H1 (cell line): Measurements from ENCODE around the gene SLC12A6. TPM values are rescaled to one million over a fixed set of nuclear protein-coding genes. Genes with fewer than 3 reads are reported as not detected.

ENCODE experiments used
- CTCF ChIA-PET: fragments of 300-600 bp; sonication (Branson Sonifier 250); formaldehyde crosslinking; loops from one replicate; lab custom pipeline; 2021; ENCODE audit not compliant: partially characterized antibody; lab: Charles Lee
- POLR2A ChIA-PET: fragments of 300-600 bp; sonication (Branson Sonifier 250); formaldehyde crosslinking; loops from one replicate; lab custom pipeline; 2021; ENCODE audit warnings: inconsistent platforms; ENCODE audit not compliant: partially characterized antibody; lab: Charles Lee
- DNase-seq, 2 experiments: peaks; one replicate each; pipeline versions ENCODE4 v3.0.0 to v3.0.0-alpha.2; 2010 to 2022; ENCODE audit warnings: low spot score in 2 of 2, low read depth in 1 of 2, mixed read lengths in 1 of 2
- FAIRE-seq: peaks from 2 replicates; lab custom pipeline; 2011; peaks lifted over from hg19 to GRCh38; lab: Jason Lieb, UNC
- H2AFZ ChIP-seq: 2 replicates; pipeline ENCODE4 v1.8.1; 2012; ENCODE audit warnings: low read length, inconsistent platforms
- H2AK5ac ChIP-seq: 2 replicates; pipeline ENCODE4 v1.6.1; 2013; ENCODE audit warnings: low read depth, low read length
- H2BK120ac ChIP-seq: replicated peaks from 2 replicates; pipeline ENCODE3; 2013; ENCODE audit warnings: low read depth, low read length, inconsistent platforms
- H2BK12ac ChIP-seq: 2 replicates; pipeline ENCODE4 v1.6.1; 2013; ENCODE audit warnings: low read depth, low read length
- H2BK15ac ChIP-seq: 2 replicates; pipeline ENCODE4 v1.6.1; 2013; ENCODE audit warnings: low read length
- H2BK20ac ChIP-seq: 2 replicates; pipeline ENCODE4 v1.6.1; 2013; ENCODE audit warnings: low read length
- H2BK5ac ChIP-seq: 2 replicates; pipeline ENCODE4 v1.6.1; 2013; ENCODE audit warnings: low read depth, low read length
- H3K14ac ChIP-seq: 2 replicates; pipeline ENCODE4 v1.6.1; 2013; ENCODE audit warnings: inconsistent platforms; ENCODE audit not compliant: insufficient read length
- H3K18ac ChIP-seq: 2 replicates; pipeline ENCODE4 v1.6.1; 2013; ENCODE audit warnings: low read length; ENCODE audit errors: extremely low read depth
- H3K23ac ChIP-seq: 2 replicates; pipeline ENCODE4 v1.6.1; 2013; ENCODE audit warnings: inconsistent platforms; ENCODE audit not compliant: insufficient read length
- H3K23me2 ChIP-seq: 2 replicates; pipeline ENCODE4 v1.6.1; 2013; ENCODE audit warnings: low read depth, low read length
- H3K27ac ChIP-seq: 2 replicates; pipeline ENCODE4 v1.6.1; 2011; ENCODE audit warnings: low read depth, low read length, inconsistent platforms
- H3K27me3 ChIP-seq, 4 experiments: replicated peaks in 1 of 4; 1 replicate in 1 of 4; 2 replicates in 3 of 4; pipeline versions ENCODE4 v1.6.1 to v1.8.1; 2011 to 2013; ENCODE audit warnings: low read length in 3 of 4, mild to moderate bottlenecking in 3 of 4, inconsistent platforms in 2 of 4, mixed read lengths in 2 of 4, moderate library complexity in 1 of 4; ENCODE audit not compliant: control insufficient read depth in 3 of 4, insufficient read depth in 3 of 4; ENCODE audit errors: extremely low read depth in 1 of 4
- H3K36me3 ChIP-seq, 4 experiments: 2 replicates each; pipeline versions ENCODE4 v1.6.1 to v1.8.1; 2011 to 2013; ENCODE audit warnings: mild to moderate bottlenecking in 4 of 4, low read length in 3 of 4, moderate library complexity in 2 of 4, control low read depth in 1 of 4, inconsistent platforms in 1 of 4; ENCODE audit not compliant: insufficient read depth in 4 of 4, control insufficient read depth in 2 of 4
- H3K4ac ChIP-seq: replicated peaks from 2 replicates; pipeline ENCODE3; 2013; ENCODE audit warnings: low read length, low read depth, mixed read lengths, inconsistent platforms; ENCODE audit not compliant: insufficient read length
- H3K4me1 ChIP-seq, 4 experiments: replicated peaks in 1 of 4; 1 replicate in 1 of 4; 2 replicates in 3 of 4; pipeline versions ENCODE4 v1.6.1 to v1.8.1; 2011 to 2013; ENCODE audit warnings: low read length in 3 of 4, inconsistent platforms in 2 of 4, mixed read lengths in 1 of 4; ENCODE audit not compliant: insufficient read depth in 4 of 4, control insufficient read depth in 3 of 4
- H3K4me2 ChIP-seq, 2 experiments: 2 replicates each; pipeline versions ENCODE4 v1.6.1 to v1.8.1; 2011 to 2013; ENCODE audit warnings: low read depth in 2 of 2, low read length in 2 of 2, control low read depth in 1 of 2, inconsistent platforms in 1 of 2, mild to moderate bottlenecking in 1 of 2; ENCODE audit not compliant: insufficient read depth in 1 of 2
- H3K4me3 ChIP-seq, 4 experiments: fragments of 200-600, 300-600 bp in 1 of 4; sonication (generic), shearing (Covaris generic), sonication (Bioruptor Twin) in 1 of 4; 2 replicates each; pipeline versions ENCODE4 v1.5.1 to v1.8.1; 2011 to 2016; ENCODE audit warnings: low read length in 4 of 4, low read depth in 3 of 4, control low read depth in 2 of 4, inconsistent platforms in 2 of 4, mild to moderate bottlenecking in 2 of 4, mixed read lengths in 1 of 4, moderate library complexity in 1 of 4; ENCODE audit not compliant: insufficient read depth in 2 of 4; ENCODE audit errors: extremely low read depth in 1 of 4
- H3K56ac ChIP-seq: replicated peaks from 2 replicates; pipeline ENCODE3; 2013; ENCODE audit warnings: low read depth, mild to moderate bottlenecking, mixed read lengths, low read length, inconsistent platforms; ENCODE audit not compliant: insufficient read length
- H3K79me1 ChIP-seq: 2 replicates; pipeline ENCODE4 v1.6.1; 2013; ENCODE audit warnings: low read depth, low read length, control low read depth
- H3K79me2 ChIP-seq, 2 experiments: 2 replicates each; pipeline versions ENCODE4 v1.6.1 to v1.8.1; 2012 to 2013; ENCODE audit warnings: low read length in 2 of 2, mild to moderate bottlenecking in 2 of 2, inconsistent platforms in 1 of 2; ENCODE audit not compliant: insufficient read depth in 2 of 2, control insufficient read depth in 1 of 2
- H3K9ac ChIP-seq, 4 experiments: replicated peaks in 1 of 4; 1 replicate in 1 of 4; 2 replicates in 3 of 4; pipeline versions ENCODE4 v1.6.1 to v1.8.1; 2011 to 2013; ENCODE audit warnings: low read depth in 3 of 4, low read length in 3 of 4, control low read depth in 2 of 4, mild to moderate bottlenecking in 2 of 4, moderate library complexity in 2 of 4, inconsistent platforms in 1 of 4; ENCODE audit errors: extremely low read depth in 1 of 4
- H3K9me3 ChIP-seq, 2 experiments: 2 replicates each; pipeline versions ENCODE4 v1.6.1 to v1.8.1; 2012 to 2013; ENCODE audit warnings: mild to moderate bottlenecking in 2 of 2, moderate library complexity in 2 of 2, control low read depth in 1 of 2, inconsistent platforms in 1 of 2, low read depth in 1 of 2, low read length in 1 of 2, mixed read lengths in 1 of 2; ENCODE audit not compliant: insufficient read depth in 2 of 2
- H4K20me1 ChIP-seq, 2 experiments: replicated peaks in 1 of 2; 2 replicates each; pipeline versions ENCODE3 to v1.8.1; 2011 to 2013; ENCODE audit warnings: inconsistent platforms in 2 of 2, low read length in 2 of 2, mild to moderate bottlenecking in 1 of 2; ENCODE audit not compliant: insufficient read depth in 2 of 2, control insufficient read depth in 1 of 2
- H4K5ac ChIP-seq: 2 replicates; pipeline ENCODE4 v1.6.1; 2013; ENCODE audit warnings: low read length, low read depth, mixed read lengths, inconsistent platforms; ENCODE audit not compliant: insufficient read length
- H4K8ac ChIP-seq: 2 replicates; pipeline ENCODE4 v1.8.0; 2013; ENCODE audit warnings: mild to moderate bottlenecking, moderate library complexity, low read length, inconsistent platforms; ENCODE audit not compliant: insufficient read depth; ENCODE audit errors: extremely low read depth
- H4K91ac ChIP-seq: replicated peaks from 2 replicates; pipeline ENCODE3; 2013; ENCODE audit warnings: low read length, mixed read lengths, inconsistent platforms; ENCODE audit not compliant: insufficient read length
- BACH1 ChIP-seq: IDR thresholded peaks from 2 replicates; pipeline ENCODE4 v1.6.1; 2012; ENCODE audit warnings: low read length, improper control_type of control experiment
- CHD1 ChIP-seq: IDR thresholded peaks from 2 replicates; pipeline ENCODE4 v1.6.1; 2012; ENCODE audit warnings: low read depth, low read length, improper control_type of control experiment
- CREB1 ChIP-seq: IDR thresholded peaks from 2 replicates; pipeline ENCODE4 v1.6.1; 2012; ENCODE audit warnings: inconsistent platforms
- FOSL1 ChIP-seq: IDR thresholded peaks from 2 replicates; pipeline ENCODE4 v1.6.1; 2011; ENCODE audit warnings: mild to moderate bottlenecking, low read depth, low read length, moderate library complexity; ENCODE audit not compliant: insufficient read depth
- GABPA ChIP-seq: IDR thresholded peaks from 2 replicates; pipeline ENCODE4 v1.6.1; 2011; ENCODE audit warnings: mild to moderate bottlenecking, low read length, moderate library complexity, borderline replicate concordance; ENCODE audit not compliant: insufficient read depth
- MAFK ChIP-seq: IDR thresholded peaks from 2 replicates; pipeline ENCODE4 v1.6.1; 2012; ENCODE audit warnings: low read depth, mild to moderate bottlenecking, improper control_type of control experiment, low read length
- NANOG ChIP-seq: IDR thresholded peaks from 2 replicates; pipeline ENCODE4 v1.6.1; 2011; ENCODE audit warnings: low read length, low read depth, mild to moderate bottlenecking, inconsistent platforms; ENCODE audit not compliant: insufficient read depth, poor library complexity, severe bottlenecking
- RBBP5 ChIP-seq: IDR thresholded peaks from 2 replicates; pipeline ENCODE4 v1.7.1; 2012; ENCODE audit warnings: low read depth, mild to moderate bottlenecking, inconsistent platforms, low read length, moderate library complexity, borderline replicate concordance
- SIX5 ChIP-seq: IDR thresholded peaks from 2 replicates; pipeline ENCODE4 v1.6.1; 2011; ENCODE audit warnings: mild to moderate bottlenecking, low read depth, low read length
- SP2 ChIP-seq: IDR thresholded peaks from 2 replicates; pipeline ENCODE4 v1.6.1; 2012; ENCODE audit warnings: mild to moderate bottlenecking, low read length, inconsistent platforms
- SP4 ChIP-seq: IDR thresholded peaks from 2 replicates; pipeline ENCODE4 v1.6.1; 2012; ENCODE audit warnings: low read length, inconsistent platforms
- SRF ChIP-seq: IDR thresholded peaks from 2 replicates; pipeline ENCODE4 v1.6.1; 2011; ENCODE audit warnings: mild to moderate bottlenecking, low read depth, low read length, moderate library complexity
- SUZ12 ChIP-seq: fragments of 200-600 bp; sonication (generic); IDR thresholded peaks from 2 replicates; pipeline ENCODE4 v1.6.1; 2012; ENCODE audit warnings: mild to moderate bottlenecking, inconsistent platforms, low read length, moderate library complexity, mixed read lengths
- WGBS, 2 experiments: shearing (Covaris generic) in 1 of 2; methylation state at CpG; one replicate each; pipeline versions ENCODE4 v1.1.6 to v1.1.7; 2013 to 2015; ENCODE audit warnings: low lambda C conversion rate in 2 of 2, mixed read lengths in 2 of 2, inconsistent platforms in 1 of 2, low coverage in 1 of 2, missing lambda C conversion rate in 1 of 2; ENCODE audit not compliant: insufficient replicate concordance in 2 of 2, insufficient coverage in 1 of 2, insufficient read length in 1 of 2; ENCODE audit errors: extremely low coverage in 1 of 2, missing lambda C conversion rate in 1 of 2; 5-methylcytosine and 5-hydroxymethylcytosine counted together
- polyA plus RNA-seq, 7 experiments: library from polyadenylated mRNA; depleted of rRNA in 3 of 7; stranded (reverse) in 5 of 7; unstranded in 2 of 7; fragments of >200 nt in 5 of 7; fragments of 200-250 nt in 2 of 7; gene quantifications; 1 replicate in 5 of 7; 2 replicates in 1 of 7; 4 replicates in 1 of 7; pipeline versions ENCODE4 v1.2.1 to v1.2.3, GENCODE V29; 2011 to 2013; ENCODE audit warnings: missing spikeins in 2 of 7, mixed read lengths in 2 of 7
- total RNA-seq: library from RNA; stranded (reverse); fragmentation: NEBNext Ultra II Directional; extraction: Animal tissue kit (Norgen Biotek cat#: 25700); gene quantifications from 2 replicates; pipeline ENCODE4 v1.2.1, GENCODE V29; 2021
- TF ChIP-seq, protein P1 (sequence below): IDR thresholded peaks from 2 replicates; pipeline ENCODE4 v1.6.1; 2012; ENCODE audit warnings: low read length, inconsistent platforms

Gene SLC12A6
- total and polyA plus RNA-seq, 2 of the 8 experiments (the other 6 are each of a cell fraction or from before 2014, with no cell fraction given), result 9.2 to 11.1 TPM

DNA sequence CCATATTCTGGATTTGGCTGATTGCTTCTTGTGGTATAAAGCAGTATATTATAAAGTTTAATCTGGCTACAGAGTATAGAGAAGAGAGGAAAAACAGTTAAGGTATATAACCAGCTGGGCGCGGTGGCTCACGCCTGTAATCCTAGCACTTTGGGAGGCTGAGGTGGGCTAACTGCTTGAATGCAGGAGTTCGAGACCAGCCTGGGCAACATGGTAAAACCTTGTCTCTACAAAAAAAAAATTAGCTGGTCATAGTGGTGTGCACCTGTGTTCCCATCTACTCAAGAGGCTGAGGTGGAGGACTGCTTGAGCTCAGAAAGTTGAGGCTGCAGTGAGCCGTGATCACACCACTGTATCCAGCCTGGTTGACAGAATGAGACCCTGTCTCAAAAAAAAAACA, 7.3 kb downstream of the SLC12A6 start:
- H3K9ac ChIP-seq, result no peak overlapping the region
- H2AFZ ChIP-seq, result no peak overlapping the region
- no peaks in the 10 kb centered on the region for H3K4me1 ChIP-seq
- no peak overlapping the region for H3K4ac ChIP-seq
- H3K79me1 ChIP-seq, result no peaks in the 10 kb centered on the region
- no peak overlapping the region for H4K5ac ChIP-seq
- no peak overlapping the region for H2BK5ac ChIP-seq
- DNase-seq (no peak), FAIRE-seq (no peak)
- no peaks in the 10 kb centered on the region for H3K27me3 ChIP-seq
- H2BK120ac ChIP-seq, result no peak overlapping the region
- H3K23ac ChIP-seq, result no peak overlapping the region
- no peak overlapping the region for H4K91ac ChIP-seq
- CTCF ChIA-PET, result interaction anchor here (0.6 to 1.4 kb wide), 3 partner anchors 89 to 1128 kb away, joined by 3 to 4 read pairs (median 3); no protein-coding TSS in a partner anchor
- no peak overlapping the region for H3K27ac ChIP-seq
- no peak overlapping the region for H3K18ac ChIP-seq
- WGBS, 2 experiments, result 89% methylated on average over 5 of the region's 5 CpGs; no CpG with 5 or more reads in 1 of the 2 experiments
- H2BK20ac ChIP-seq, result no peak overlapping the region
- H4K20me1 ChIP-seq, result no peaks in the 10 kb centered on the region
- no peaks in the 10 kb centered on the region for H3K23me2 ChIP-seq
- POLR2A ChIA-PET, result interaction anchor here (0.6 to 1.4 kb wide), 2 partner anchors 24 to 222 kb away, joined by 3 read pairs; no protein-coding TSS in a partner anchor
- H2BK12ac ChIP-seq, result no peak overlapping the region
- H3K4me3 ChIP-seq, result no peak overlapping the region
- H4K8ac ChIP-seq, result no peak overlapping the region
- H3K9me3 ChIP-seq, result no peaks in the 10 kb centered on the region
- H3K79me2 ChIP-seq, result no peaks in the 10 kb centered on the region
- no peak overlapping the region for H3K4me2 ChIP-seq
- no peak overlapping the region for H2AK5ac ChIP-seq
- no peak overlapping the region for H3K14ac ChIP-seq
- H3K56ac ChIP-seq, result no peak overlapping the region
- no peaks in the 10 kb centered on the region for H3K36me3 ChIP-seq
- H2BK15ac ChIP-seq, result no peak overlapping the region
- TF ChIP-seq SIX5 (no peak), CHD1 (no peak), GABPA (no peak), RBBP5 (no peak), NANOG (no peak), SP4 (no peak), SRF (no peak), SUZ12 (no peak), FOSL1 (no peak), MAFK (no peak), SP2 (no peak), CREB1 (no peak), BACH1 (no peak)
- TF ChIP-seq, protein P1, sequence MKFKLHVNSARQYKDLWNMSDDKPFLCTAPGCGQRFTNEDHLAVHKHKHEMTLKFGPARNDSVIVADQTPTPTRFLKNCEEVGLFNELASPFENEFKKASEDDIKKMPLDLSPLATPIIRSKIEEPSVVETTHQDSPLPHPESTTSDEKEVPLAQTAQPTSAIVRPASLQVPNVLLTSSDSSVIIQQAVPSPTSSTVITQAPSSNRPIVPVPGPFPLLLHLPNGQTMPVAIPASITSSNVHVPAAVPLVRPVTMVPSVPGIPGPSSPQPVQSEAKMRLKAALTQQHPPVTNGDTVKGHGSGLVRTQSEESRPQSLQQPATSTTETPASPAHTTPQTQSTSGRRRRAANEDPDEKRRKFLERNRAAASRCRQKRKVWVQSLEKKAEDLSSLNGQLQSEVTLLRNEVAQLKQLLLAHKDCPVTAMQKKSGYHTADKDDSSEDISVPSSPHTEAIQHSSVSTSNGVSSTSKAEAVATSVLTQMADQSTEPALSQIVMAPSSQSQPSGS, result no peak
